K562 (cell line): ENCODE results near the gene INPP5E. TPM values are rescaled to one million over a fixed set of nuclear protein-coding genes. Genes with fewer than 3 reads are reported as not detected.

Experiments used
- CEBPB ChIP-seq: fragments of 450-650 bp; IDR thresholded peaks from 2 replicates; pipeline ENCODE4 v1.6.1; 2016; ENCODE audit warnings: missing genetic modification characterization, missing compliant biosample characterization
- CHD4 ChIP-seq: fragments of 200-600 bp; sonication (generic); IDR thresholded peaks from 3 replicates; pipeline ENCODE4 v1.6.1; 2012; ENCODE audit warnings: low read depth, mild to moderate bottlenecking, mixed read lengths, low read length, inconsistent platforms; ENCODE audit not compliant: insufficient read depth, insufficient replicate concordance, poor library complexity, severe bottlenecking
- CREM ChIP-seq: IDR thresholded peaks from 2 replicates; pipeline ENCODE4 v1.6.1; 2014; ENCODE audit warnings: antibody characterized with exemption, low read depth
- FOSL1 ChIP-seq: fragments of 200-800 bp; sonication (Bioruptor generic); conservative IDR thresholded peaks from 2 replicates; pipeline ENCODE4 v1.6.1; 2016; ENCODE audit warnings: missing genetic modification characterization, missing compliant biosample characterization
- GTF2A2 ChIP-seq: IDR thresholded peaks from 2 replicates; pipeline ENCODE4 v1.6.1; 2016; ENCODE audit warnings: mild to moderate bottlenecking, missing genetic modification characterization, missing compliant biosample characterization
- HNRNPK ChIP-seq: fragments of 200-400 bp; formaldehyde crosslinking; IDR thresholded peaks from one replicate; pipeline ENCODE4 v1.6.1; 2018; ENCODE audit warnings: mild to moderate bottlenecking, low read depth, low read length; ENCODE audit not compliant: poor library complexity, severe bottlenecking
- PHF20 ChIP-seq: fragments of 450-650 bp; IDR thresholded peaks from 2 replicates; pipeline ENCODE4 v1.6.1; 2018; ENCODE audit not compliant: partially characterized antibody
- PRPF4 ChIP-seq: fragments of 200-400 bp; formaldehyde crosslinking; IDR thresholded peaks from one replicate; pipeline ENCODE4 v1.6.1; 2017; ENCODE audit warnings: low read length, low read depth, mild to moderate bottlenecking; ENCODE audit not compliant: insufficient read depth, poor library complexity, severe bottlenecking
- SAFB ChIP-seq: fragments of 200-400 bp; formaldehyde crosslinking; IDR thresholded peaks from 2 replicates; pipeline ENCODE4 v1.6.1; 2017; ENCODE audit warnings: low read depth, low read length, borderline replicate concordance
- SETDB1 ChIP-seq: IDR thresholded peaks from one replicate; pipeline ENCODE4 v1.6.1; 2012; ENCODE audit warnings: low read length, control low read depth, inconsistent platforms
- ZC3H11A ChIP-seq: IDR thresholded peaks from 2 replicates; pipeline ENCODE4 v1.6.1; 2012; ENCODE audit warnings: low read depth, low read length, improper control_type of control experiment
- polyA plus RNA-seq, 8 experiments: library from polyadenylated mRNA; depleted of rRNA in 4 of 8; stranded (reverse) in 5 of 8; unstranded in 3 of 8; fragments of >200 nt; fragmentation: Nextera tagmentation in 2 of 8; fragmentation: Illumina TruSeq in 1 of 8; extraction: Ambion mirVana in 2 of 8; extraction: Trizol in 1 of 8; gene quantifications; 2 replicates each; pipeline versions ENCODE4 v1.2.1 to v1.2.3, GENCODE V29; 2011 to 2014; ENCODE audit warnings: inconsistent platforms in 1 of 8, missing spikeins in 1 of 8
- total RNA-seq, 7 experiments: library from RNA; depleted of rRNA in 6 of 7; stranded (reverse); fragments of >200 nt in 6 of 7; fragmentation: Illumina TruSeq in 2 of 7; extraction: Trizol in 2 of 7; gene quantifications; 2 replicates each; pipeline versions ENCODE4 v1.2.1 to v1.2.3, GENCODE V29; 2011 to 2021; ENCODE audit warnings: low replicate concordance in 1 of 7
- TF ChIP-seq, protein P1 (sequence below), 2 experiments: fragments of 450-650 bp; formaldehyde crosslinking in 1 of 2; IDR thresholded peaks; 2 replicates each; pipeline versions ENCODE4 v1.4.0 to v1.6.1; 2014 to 2020; ENCODE audit warnings: mild to moderate bottlenecking in 2 of 2, borderline replicate concordance in 1 of 2, low read depth in 1 of 2
- TF ChIP-seq, protein P2 (sequence below): IDR thresholded peaks from 3 replicates; pipeline ENCODE4 v1.6.1; 2011; ENCODE audit warnings: borderline replicate concordance, mild to moderate bottlenecking, moderate library complexity; ENCODE audit not compliant: insufficient read length; ENCODE audit errors: extremely low read depth
- TF ChIP-seq, protein P3 (sequence below): fragments of 450-650 bp; formaldehyde crosslinking; IDR thresholded peaks from 2 replicates; pipeline ENCODE4 v1.4.0; 2022; ENCODE audit warnings: mild to moderate bottlenecking, moderate library complexity

Gene INPP5E
- total and polyA plus RNA-seq, 9 of the 15 experiments (the other 6 are each of a cell fraction or from before 2014, with no cell fraction given) = 0.38 to 17.4 (median 4.9) TPM

DNA sequence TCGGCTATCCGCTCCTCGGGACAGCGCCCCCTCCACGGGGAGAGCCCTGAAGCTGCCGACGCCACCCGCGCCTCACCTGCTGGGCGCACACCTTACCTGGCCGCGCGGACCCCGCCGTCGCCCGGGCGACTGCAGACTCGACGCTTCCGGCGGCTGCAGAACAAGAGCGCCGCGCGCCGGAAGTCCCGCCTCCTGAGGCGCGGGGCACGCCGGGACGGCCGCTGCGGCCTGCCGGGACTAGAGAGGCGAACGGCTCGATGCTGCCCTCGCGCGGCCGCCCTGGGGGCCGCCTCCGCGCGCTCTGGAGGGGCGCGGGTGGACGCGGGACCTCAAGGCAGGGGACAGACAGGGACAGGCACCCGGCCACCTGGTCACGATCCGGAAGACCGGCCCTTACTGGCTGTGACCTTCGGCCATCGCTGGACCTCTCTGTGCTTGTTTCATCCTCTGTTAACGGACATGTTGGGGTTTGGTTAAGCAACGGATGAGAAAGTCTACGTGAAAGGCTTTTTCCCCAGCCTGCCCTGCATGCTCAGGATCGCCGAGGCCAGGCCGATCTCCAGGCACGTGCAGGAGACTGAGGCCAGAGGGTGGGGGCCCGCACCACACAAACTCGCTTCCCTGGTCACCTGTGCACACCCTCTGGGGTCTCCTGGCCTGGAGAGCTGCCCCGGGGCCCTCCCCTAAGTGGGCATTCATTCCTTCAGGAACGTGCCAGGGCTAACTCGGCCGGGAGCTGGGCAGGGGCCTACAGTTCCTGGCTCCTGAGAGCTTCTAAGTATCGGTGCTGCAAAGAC is 39.4 kb downstream of the INPP5E start, which contains the start of gene SNAPC4 (continued):
- TF ChIP-seq, protein P1, sequence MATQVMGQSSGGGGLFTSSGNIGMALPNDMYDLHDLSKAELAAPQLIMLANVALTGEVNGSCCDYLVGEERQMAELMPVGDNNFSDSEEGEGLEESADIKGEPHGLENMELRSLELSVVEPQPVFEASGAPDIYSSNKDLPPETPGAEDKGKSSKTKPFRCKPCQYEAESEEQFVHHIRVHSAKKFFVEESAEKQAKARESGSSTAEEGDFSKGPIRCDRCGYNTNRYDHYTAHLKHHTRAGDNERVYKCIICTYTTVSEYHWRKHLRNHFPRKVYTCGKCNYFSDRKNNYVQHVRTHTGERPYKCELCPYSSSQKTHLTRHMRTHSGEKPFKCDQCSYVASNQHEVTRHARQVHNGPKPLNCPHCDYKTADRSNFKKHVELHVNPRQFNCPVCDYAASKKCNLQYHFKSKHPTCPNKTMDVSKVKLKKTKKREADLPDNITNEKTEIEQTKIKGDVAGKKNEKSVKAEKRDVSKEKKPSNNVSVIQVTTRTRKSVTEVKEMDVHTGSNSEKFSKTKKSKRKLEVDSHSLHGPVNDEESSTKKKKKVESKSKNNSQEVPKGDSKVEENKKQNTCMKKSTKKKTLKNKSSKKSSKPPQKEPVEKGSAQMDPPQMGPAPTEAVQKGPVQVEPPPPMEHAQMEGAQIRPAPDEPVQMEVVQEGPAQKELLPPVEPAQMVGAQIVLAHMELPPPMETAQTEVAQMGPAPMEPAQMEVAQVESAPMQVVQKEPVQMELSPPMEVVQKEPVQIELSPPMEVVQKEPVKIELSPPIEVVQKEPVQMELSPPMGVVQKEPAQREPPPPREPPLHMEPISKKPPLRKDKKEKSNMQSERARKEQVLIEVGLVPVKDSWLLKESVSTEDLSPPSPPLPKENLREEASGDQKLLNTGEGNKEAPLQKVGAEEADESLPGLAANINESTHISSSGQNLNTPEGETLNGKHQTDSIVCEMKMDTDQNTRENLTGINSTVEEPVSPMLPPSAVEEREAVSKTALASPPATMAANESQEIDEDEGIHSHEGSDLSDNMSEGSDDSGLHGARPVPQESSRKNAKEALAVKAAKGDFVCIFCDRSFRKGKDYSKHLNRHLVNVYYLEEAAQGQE (IDR thresholded peaks at IDR 0.05; ENCODE audit: borderline replicate concordance) = peak; percentile 83
- TF ChIP-seq, protein P1 (CRISPR knock-in tag; IDR thresholded peaks at IDR 0.05; ENCODE audit: low read depth) = peak; percentile 15; the same call in 1 of the 2 replicates
- TF ChIP-seq, protein P2, sequence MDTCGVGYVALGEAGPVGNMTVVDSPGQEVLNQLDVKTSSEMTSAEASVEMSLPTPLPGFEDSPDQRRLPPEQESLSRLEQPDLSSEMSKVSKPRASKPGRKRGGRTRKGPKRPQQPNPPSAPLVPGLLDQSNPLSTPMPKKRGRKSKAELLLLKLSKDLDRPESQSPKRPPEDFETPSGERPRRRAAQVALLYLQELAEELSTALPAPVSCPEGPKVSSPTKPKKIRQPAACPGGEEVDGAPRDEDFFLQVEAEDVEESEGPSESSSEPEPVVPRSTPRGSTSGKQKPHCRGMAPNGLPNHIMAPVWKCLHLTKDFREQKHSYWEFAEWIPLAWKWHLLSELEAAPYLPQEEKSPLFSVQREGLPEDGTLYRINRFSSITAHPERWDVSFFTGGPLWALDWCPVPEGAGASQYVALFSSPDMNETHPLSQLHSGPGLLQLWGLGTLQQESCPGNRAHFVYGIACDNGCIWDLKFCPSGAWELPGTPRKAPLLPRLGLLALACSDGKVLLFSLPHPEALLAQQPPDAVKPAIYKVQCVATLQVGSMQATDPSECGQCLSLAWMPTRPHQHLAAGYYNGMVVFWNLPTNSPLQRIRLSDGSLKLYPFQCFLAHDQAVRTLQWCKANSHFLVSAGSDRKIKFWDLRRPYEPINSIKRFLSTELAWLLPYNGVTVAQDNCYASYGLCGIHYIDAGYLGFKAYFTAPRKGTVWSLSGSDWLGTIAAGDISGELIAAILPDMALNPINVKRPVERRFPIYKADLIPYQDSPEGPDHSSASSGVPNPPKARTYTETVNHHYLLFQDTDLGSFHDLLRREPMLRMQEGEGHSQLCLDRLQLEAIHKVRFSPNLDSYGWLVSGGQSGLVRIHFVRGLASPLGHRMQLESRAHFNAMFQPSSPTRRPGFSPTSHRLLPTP = no peak
- no peak for TF ChIP-seq HNRNPK
- no peak for TF ChIP-seq PRPF4
- 0 out of 2 replicates have a peak, but pooled peaks have one; percentile 10 for TF ChIP-seq CEBPB (tag)
- TF ChIP-seq, protein P3, sequence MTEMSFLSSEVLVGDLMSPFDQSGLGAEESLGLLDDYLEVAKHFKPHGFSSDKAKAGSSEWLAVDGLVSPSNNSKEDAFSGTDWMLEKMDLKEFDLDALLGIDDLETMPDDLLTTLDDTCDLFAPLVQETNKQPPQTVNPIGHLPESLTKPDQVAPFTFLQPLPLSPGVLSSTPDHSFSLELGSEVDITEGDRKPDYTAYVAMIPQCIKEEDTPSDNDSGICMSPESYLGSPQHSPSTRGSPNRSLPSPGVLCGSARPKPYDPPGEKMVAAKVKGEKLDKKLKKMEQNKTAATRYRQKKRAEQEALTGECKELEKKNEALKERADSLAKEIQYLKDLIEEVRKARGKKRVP (CRISPR knock-in tag) = 0 out of 2 replicates have a peak, but pooled peaks have one; percentile 17
- TF ChIP-seq PHF20 = peak; percentile 57
- TF ChIP-seq SAFB = 0 out of 2 replicates have a peak, but pooled peaks have one; percentile 43
- no peak for TF ChIP-seq CHD4
- no peak for TF ChIP-seq SETDB1
- no peak for TF ChIP-seq GTF2A2
- no peak for TF ChIP-seq ZC3H11A
- no peak for TF ChIP-seq FOSL1 (tag)
- TF ChIP-seq CREM = peak; percentile 85
